Measurements from ENCODE around the gene CCDC137. TPM values are rescaled to one million over a fixed set of nuclear protein-coding genes. Genes with fewer than 3 reads are reported as not detected.
A peak's percentile ranks its signal among the peaks of the same experiment; 100 is the strongest.

Gene CCDC137
- total and polyA plus RNA-seq, 2 donors (not counting 1 experiment from before 2014, with no cell fraction given) = 6.9 to 9.8 TPM

DNA sequence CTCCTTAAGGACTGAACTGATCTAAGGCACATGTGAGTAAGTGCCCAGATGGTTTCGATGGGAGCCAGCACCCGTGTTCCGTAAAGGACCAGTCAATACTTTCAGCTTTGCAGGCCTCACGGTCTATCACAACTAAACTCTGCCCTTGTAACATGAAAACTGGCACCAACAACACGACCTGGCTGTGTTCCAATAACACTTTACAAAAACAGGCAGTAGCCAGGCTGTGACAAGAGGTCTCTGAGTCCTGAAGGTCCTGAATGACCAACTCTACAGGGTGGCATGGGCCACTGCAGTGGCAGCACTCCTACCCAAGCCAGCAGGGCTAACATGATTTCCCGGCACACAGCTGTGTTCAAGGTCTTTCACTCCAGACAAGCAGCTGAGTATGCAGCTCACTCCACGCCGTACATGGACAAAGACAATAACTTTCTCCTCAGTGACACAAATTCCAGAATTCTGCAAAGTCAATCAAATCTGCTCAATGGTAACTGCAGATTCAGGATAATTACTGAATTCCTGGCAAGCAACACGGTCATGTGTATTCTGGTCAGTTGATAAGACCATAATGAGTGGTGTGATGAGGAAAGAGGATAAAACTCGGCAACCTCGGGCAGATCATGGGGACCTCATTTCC lies 44.9 kb upstream of the CCDC137 start:
- no peak for TF ChIP-seq EZH2 (IDR thresholded peaks at IDR 0.05; ENCODE audit: low read length, missing control alignments)
- TF ChIP-seq, protein P1, sequence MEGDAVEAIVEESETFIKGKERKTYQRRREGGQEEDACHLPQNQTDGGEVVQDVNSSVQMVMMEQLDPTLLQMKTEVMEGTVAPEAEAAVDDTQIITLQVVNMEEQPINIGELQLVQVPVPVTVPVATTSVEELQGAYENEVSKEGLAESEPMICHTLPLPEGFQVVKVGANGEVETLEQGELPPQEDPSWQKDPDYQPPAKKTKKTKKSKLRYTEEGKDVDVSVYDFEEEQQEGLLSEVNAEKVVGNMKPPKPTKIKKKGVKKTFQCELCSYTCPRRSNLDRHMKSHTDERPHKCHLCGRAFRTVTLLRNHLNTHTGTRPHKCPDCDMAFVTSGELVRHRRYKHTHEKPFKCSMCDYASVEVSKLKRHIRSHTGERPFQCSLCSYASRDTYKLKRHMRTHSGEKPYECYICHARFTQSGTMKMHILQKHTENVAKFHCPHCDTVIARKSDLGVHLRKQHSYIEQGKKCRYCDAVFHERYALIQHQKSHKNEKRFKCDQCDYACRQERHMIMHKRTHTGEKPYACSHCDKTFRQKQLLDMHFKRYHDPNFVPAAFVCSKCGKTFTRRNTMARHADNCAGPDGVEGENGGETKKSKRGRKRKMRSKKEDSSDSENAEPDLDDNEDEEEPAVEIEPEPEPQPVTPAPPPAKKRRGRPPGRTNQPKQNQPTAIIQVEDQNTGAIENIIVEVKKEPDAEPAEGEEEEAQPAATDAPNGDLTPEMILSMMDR (conservative IDR thresholded peaks at IDR 0.05 in 1 of 2, IDR thresholded peaks at IDR 0.05 in 1 of 2; ENCODE audit: low read depth in 1 of 2, low read length in 2 of 2) = no peak
- Histone ChIP-seq H3K4me1 (ENCODE audit: control insufficient read depth, extremely low read depth, insufficient read depth, low read length) (no peaks in the 10 kb centered on the region), H3K9ac (ENCODE audit: insufficient read depth, low read length) (no peak overlapping the region), H2AFZ (ENCODE audit: low read length) (no peak overlapping the region), H4K20me1 (ENCODE audit: control insufficient read depth, extremely low read depth, insufficient read depth, low read length) (no peaks in the 10 kb centered on the region), H3K27me3 (ENCODE audit: control insufficient read depth, insufficient read depth, low read length) (no peaks in the 10 kb centered on the region), H3K9me3 (ENCODE audit: control insufficient read depth, insufficient read depth, low read depth, low read length) (no peaks in the 10 kb centered on the region), H3K27ac (ENCODE audit: insufficient read depth, low read length) (no peak overlapping the region), H3K4me2 (ENCODE audit: extremely low read depth, insufficient read depth, low read length) (no peak overlapping the region), H3K36me3 (ENCODE audit: control insufficient read depth, insufficient read depth, low read length) (peaks cover 18% of the 10 kb centered on the region), H3K4me3 (replicated peaks in 1 of 4; ENCODE audit: control extremely low read depth in 1 of 4, insufficient read depth in 1 of 4, low read depth in 3 of 4, low read length in 4 of 4) (no peak overlapping the region), H3K79me2 (ENCODE audit: control insufficient read depth, insufficient read depth, low read length) (peaks cover 28% of the 10 kb centered on the region)
- peak in 1 of 2 donors; percentile 33 for DNase-seq (ENCODE audit: low read depth in 2 of 2)

- Histone ChIP-seq H3K79me2 (ENCODE audit: control insufficient read depth, insufficient read depth, low read length) (peaks cover 47% of the 10 kb centered on the region), H2AFZ (ENCODE audit: low read length) (no peak overlapping the region), H3K9me3 (ENCODE audit: control insufficient read depth, insufficient read depth, low read depth, low read length) (no peaks in the 10 kb centered on the region), H4K20me1 (ENCODE audit: control insufficient read depth, extremely low read depth, insufficient read depth, low read length) (no peaks in the 10 kb centered on the region), H3K4me2 (ENCODE audit: extremely low read depth, insufficient read depth, low read length) (no peak overlapping the region), H3K36me3 (ENCODE audit: control insufficient read depth, insufficient read depth, low read length) (peaks cover 5% of the 10 kb centered on the region), H3K27ac (ENCODE audit: insufficient read depth, low read length) (no peak overlapping the region), H3K27me3 (ENCODE audit: control insufficient read depth, insufficient read depth, low read length) (no peaks in the 10 kb centered on the region), H3K9ac (ENCODE audit: insufficient read depth, low read length) (no peak overlapping the region), H3K4me1 (ENCODE audit: control insufficient read depth, extremely low read depth, insufficient read depth, low read length) (peaks cover under 1% of the 10 kb centered on the region), H3K4me3 (replicated peaks in 1 of 4; ENCODE audit: control extremely low read depth in 1 of 4, insufficient read depth in 1 of 4, low read depth in 3 of 4, low read length in 4 of 4) (no peak overlapping the region)
- no peak for TF ChIP-seq EZH2 (IDR thresholded peaks at IDR 0.05; ENCODE audit: low read length, missing control alignments)
- DNase-seq (ENCODE audit: low read depth in 2 of 2) = no peak
These were observed 36.3 kb upstream of the CCDC137 start for GRCh38 chr17:81630274-81630673.

DNA sequence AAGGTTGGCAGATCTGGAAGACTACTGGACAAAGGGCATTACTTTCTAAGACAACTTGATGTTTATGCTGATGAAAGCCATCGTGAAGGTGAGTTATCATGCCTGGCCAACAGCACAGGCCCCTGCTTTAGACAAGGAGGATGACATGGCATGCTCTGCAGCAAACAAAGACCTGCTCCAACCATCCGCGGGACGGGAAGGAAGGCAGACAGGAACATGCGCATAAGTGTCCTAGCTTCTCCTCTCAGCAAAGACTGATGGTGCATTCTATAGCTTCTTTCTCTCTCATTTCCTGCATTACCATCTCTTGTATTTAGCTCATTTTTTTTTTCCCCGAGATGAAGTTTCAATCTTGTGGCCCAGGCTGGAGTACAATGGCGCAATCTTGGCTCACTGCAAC lies 35.1 kb upstream of the CCDC137 start:
- no peaks in the 10 kb centered on the region for H3K9me3 ChIP-seq (ENCODE audit: control insufficient read depth, insufficient read depth, low read depth, low read length)
- no peaks in the 10 kb centered on the region for H3K27me3 ChIP-seq (ENCODE audit: control insufficient read depth, insufficient read depth, low read length)
- no peaks in the 10 kb centered on the region for H4K20me1 ChIP-seq (ENCODE audit: control insufficient read depth, extremely low read depth, insufficient read depth, low read length)
- no peak overlapping the region for H2AFZ ChIP-seq (ENCODE audit: low read length)
- peaks cover 3% of the 10 kb centered on the region for H3K36me3 ChIP-seq (ENCODE audit: control insufficient read depth, insufficient read depth, low read length)
- no peak for DNase-seq (ENCODE audit: low read depth in 2 of 2)
- H3K4me2 ChIP-seq (ENCODE audit: extremely low read depth, insufficient read depth, low read length) = no peak overlapping the region
- peaks cover 57% of the 10 kb centered on the region for H3K79me2 ChIP-seq (ENCODE audit: control insufficient read depth, insufficient read depth, low read length)
- no peak for TF ChIP-seq EZH2 (IDR thresholded peaks at IDR 0.05; ENCODE audit: low read length, missing control alignments)
- TF ChIP-seq, protein P1 (conservative IDR thresholded peaks at IDR 0.05 in 1 of 2, IDR thresholded peaks at IDR 0.05 in 1 of 2; ENCODE audit: low read depth in 1 of 2, low read length in 2 of 2) = no peak
- H3K4me1 ChIP-seq (ENCODE audit: control insufficient read depth, extremely low read depth, insufficient read depth, low read length) = peaks cover 4% of the 10 kb centered on the region
- no peak overlapping the region for H3K4me3 ChIP-seq (replicated peaks in 1 of 4; ENCODE audit: control extremely low read depth in 1 of 4, insufficient read depth in 1 of 4, low read depth in 3 of 4, low read length in 4 of 4)
- no peak overlapping the region for H3K9ac ChIP-seq (ENCODE audit: insufficient read depth, low read length)
- no peak overlapping the region for H3K27ac ChIP-seq (ENCODE audit: insufficient read depth, low read length)
